ENCODE measurements around the gene BRMS1.
"Not testable (repeated sequence)": the region's sequence is repeated elsewhere in the genome, so short reads cannot be mapped to it uniquely, and the experiment has no call there.

The BRMS1 gene, protein sequence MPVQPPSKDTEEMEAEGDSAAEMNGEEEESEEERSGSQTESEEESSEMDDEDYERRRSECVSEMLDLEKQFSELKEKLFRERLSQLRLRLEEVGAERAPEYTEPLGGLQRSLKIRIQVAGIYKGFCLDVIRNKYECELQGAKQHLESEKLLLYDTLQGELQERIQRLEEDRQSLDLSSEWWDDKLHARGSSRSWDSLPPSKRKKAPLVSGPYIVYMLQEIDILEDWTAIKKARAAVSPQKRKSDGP

DNA sequence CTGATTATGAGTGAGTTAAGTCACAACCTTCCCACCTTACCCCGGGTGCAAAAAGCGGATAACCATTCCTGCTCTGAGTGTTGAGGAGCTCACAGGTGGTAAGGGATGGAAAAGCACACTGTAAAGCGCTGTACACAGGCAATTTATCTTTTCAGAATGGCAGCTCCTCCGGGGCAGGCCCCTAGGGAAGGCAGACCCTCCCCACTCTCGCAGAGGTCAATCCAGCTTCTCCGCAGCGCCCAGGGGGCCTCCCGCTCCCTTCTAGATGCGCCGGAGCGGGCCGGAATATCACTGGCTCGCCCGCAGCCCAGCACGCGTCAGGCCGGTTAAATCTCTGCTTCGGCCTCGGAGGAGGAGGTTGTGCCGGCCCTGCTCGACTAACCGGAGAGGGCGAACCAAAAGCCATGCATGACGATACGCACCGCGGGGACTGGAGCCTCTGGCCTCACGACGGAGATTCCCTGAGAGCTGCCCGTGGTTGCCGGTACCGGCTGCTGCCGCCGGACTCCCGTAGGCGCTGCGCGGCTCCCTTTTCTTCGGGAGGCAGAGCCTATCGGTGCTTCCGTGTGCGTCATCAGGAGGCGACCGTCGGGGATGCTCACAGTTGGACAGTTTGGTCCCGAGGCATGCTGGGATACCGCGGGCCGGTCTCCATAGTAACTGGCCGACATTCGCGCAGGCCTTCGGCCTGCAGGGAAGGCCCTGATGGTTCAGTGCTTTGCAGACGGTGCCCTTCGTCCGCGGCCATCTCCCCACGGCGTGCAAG, at the start of gene BRMS1:
Gene BRMS1, minus strand, starts transcription at position 555 of the 766 bp plus-strand sequence. CDS start 2,870 bp downstream, outside the sequence.
- DNase-seq = peak; percentile 98

DNA sequence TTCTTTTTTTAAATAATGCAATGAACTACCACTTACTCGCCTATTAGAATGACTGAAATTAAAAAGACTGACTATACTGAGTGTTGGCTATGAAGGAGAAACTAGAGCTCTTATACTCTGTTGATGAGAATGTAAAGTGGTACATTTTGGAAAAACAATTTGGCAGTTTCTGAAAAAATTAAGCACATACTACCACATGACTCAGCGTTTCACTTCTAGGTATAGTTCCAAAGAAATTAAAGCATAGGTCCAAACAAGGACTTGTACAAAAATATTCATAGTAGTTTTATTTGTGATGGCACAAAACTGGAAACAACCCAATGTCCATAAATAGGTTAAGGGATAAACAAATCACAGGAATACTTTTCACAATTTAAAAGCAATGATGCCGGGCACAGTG, 49.0 kb upstream of the BRMS1 start:
- DNase-seq = no peak

DNA sequence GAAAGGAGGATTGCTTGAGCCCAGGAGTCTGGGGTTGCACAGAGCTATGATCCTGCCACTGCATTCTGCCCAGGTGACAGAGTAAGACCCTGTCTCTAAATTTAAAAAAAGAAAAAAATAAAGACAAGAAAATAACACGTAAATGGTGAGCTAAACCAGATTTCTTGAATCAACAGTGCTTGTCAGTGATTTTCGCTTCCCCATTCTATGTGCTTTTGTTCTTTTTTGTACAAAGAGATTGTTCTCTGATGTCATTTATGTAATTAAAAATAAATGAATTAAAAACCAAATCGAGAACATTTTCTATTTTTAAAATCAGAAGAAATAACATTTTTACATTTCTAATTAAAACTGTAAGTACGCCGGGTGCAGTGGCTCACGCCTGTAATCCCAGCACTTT, 46.4 kb upstream of the BRMS1 start:
- DNase-seq = no peak

DNA sequence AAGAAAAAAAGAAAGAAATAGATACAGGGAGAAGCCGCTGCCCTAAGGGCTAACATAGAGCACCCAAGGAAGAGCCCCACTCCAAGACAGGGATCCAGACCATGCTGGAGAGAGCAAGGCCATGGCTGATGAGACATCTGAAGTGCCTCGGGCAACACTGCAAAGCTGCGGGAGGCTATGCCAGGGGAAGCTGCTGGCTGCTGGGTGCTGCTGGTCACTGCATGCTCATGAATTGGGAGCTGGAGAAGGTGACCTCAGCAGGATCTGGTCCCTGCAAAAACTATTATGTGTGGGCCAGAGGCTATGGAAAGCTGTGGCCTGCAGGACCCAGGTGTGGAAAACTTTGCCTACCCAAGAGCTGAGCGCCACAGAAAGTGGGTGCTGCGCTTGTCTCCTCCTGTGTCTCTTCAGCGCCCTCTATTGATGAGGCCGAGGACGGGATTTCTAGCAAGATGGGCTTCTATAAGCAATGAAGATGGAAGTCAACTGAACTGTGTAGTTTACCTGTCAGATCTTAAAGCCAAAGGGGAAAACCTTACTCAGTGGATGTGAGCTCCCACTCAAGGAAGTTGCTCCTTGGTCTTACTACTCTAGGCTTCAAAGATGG, 44.0 kb upstream of the BRMS1 start:
- peak; percentile 82 for DNase-seq

DNA sequence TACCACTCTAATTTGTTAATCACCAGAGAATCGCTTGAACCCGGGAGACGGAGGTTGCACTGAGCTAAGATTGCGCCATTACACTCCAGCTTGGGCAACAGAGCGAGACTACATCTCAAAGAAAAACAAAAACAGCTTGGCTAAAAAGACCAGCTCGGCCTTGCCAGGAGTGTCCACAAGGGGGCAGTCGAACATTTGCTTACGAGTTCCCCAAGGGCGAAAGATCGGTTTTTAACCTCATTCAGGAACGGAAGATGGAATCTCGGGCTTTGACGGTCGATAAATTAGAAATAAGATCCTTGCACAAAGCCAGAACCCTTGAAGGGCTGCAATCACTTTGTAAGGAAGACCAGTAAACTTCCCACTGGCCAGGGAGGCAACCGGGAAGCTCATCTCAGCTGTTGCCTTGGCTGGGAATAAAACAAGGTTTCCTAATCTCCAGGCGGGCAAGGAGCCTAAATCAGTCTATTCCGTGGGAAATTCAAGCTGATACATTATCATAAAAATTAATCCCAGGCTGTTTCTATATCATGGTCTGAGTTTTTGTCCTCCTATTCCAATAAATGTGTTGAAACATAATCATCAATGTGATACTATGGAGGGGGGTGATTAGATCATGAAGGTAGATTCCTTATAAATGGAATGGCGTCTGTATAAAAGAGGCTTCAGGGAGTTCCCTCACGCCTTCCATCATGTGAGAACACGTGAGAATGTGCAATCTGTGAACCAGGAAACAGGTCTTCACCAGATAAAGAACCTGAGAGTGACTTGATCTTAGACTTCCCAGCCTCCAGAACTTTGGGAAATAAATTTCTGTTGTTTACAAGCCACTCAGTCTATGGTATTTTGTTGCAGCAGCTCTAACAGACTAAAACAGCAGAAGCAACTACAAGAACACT, 41.5 kb upstream of the BRMS1 start:
- DNase-seq = peak; percentile 91

DNA sequence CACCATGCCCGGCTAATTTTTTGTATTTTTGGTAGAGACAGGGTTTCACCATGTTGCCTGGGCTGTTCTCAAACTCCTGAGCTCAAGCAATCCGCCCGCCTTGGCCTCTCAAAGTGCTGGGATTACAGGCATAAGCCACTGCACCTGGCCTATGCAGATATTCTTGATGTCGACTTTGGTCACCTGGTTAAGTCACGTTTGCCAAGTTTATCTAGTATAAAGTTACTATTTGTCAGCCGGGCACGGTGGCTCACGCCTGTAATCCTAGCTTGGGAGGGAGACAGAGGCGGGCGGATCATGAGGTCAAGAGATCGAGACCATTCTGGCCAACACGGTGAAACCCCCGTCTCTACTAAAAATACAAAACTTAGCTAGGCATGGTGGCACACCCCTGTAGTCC, 39.4 kb upstream of the BRMS1 start:
- DNase-seq = not testable (repeated sequence)

DNA sequence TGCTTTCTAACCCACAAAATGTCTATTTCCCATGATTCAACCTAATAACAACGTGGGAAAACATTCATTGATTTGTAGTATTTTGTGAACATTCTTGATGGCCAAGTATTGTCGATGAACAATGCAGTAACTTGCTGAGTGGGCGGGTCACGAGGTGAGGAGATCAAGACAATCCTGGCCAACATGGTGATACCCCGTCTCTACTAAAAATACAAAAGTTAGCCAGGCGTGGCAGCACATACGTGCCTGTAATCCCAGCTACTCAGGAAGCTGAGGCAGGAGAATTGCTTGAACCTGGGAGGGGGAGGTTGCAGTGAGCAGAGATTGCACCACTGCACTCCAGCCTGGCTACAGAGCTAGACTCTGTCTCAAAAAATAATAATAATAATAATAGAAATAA, 35.4 kb upstream of the BRMS1 start:
- DNase-seq = peak; percentile 18

DNA sequence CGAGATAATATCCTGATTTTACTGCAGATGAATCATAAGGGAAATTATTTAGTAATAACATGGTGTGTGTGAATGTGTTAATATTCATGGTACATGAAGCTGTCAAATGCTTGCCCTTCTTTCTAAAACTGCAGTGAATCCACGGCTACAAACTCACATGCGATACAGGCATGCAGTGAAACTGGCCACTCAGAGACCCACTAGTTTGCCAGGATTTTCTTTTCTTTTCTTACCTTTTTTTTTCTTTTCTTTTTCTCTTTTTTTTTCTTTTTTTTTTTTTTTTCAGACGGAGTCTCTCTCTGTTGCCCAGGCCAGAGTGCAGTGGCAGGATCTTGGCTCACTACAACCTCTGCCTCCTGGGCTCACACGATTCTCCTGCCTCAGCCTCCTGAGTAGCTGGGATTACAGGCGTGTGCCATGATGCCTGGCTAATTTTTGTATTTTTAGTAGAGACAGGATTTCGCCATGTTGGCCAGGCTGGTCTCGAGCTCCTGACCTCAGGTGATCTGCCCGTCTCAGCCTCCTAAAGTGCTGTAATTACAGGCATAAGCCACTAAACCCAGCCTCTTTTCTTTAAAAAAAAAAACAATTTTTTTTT, 28.9 kb upstream of the BRMS1 start:
- DNase-seq = not testable (repeated sequence)

DNA sequence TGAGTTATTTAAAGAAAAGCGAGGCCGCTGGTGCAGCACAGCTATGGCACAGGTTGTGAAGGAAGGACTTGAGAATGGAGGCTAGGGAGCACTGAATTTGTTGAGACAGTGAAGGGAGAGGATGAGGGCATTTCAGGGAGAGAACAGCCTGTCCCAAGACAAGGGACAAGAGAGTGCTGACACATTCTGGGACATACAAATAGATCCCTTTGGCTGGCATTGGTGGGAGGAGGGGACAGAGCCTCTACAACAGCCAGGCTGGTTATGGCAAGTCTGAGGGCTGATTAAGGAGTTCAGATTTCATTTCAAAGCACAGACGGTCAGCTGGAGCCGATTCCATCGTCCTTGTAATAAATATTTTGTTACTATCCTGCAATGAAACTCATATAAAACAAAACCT, 28.4 kb upstream of the BRMS1 start:
- no peak for DNase-seq

DNA sequence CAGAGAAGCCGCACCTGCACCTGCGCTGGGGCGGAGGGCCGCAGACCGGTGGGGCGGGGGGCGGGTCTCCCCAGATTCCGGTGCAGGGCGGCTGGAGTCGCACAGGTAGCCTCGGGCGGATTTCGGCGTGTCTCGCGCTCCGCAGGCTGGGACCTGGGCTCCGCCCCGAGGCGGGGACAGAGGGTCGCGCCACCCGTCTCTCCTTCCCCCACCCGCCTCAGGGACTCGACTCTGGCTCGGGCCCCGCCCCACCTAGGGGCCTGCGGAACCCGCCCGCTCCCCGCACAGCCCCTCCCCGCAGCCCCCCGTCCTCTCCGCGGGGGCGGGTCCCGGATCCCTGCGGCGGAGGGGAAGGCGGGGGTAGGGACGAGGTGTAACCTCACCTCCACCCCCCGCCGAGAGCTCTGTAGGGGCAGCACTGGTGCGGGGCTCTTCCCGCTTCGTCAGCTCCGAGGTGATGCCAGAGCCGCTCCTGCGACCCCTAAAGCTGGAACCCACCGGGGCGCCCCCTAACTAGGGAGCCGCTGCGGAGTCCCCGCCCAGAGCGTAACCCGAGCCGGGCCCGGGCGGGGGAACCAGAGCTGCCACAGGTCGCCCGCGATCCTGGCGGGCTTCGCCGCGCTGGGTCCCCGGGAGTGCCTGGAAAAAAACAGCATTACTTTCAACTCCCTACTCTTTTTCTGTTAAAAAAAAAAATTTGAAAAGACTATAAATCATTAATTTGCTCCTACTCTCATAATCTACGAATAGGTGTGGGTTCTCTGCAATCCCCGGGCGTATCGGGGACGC, 26.9 kb upstream of the BRMS1 start, which contains the start of gene SLC29A2:
Gene SLC29A2, minus strand, starts transcription at position 134 of the 789 bp plus-strand sequence. CDS start 169 bp downstream, outside the sequence.
- DNase-seq = peak; percentile 87

DNA sequence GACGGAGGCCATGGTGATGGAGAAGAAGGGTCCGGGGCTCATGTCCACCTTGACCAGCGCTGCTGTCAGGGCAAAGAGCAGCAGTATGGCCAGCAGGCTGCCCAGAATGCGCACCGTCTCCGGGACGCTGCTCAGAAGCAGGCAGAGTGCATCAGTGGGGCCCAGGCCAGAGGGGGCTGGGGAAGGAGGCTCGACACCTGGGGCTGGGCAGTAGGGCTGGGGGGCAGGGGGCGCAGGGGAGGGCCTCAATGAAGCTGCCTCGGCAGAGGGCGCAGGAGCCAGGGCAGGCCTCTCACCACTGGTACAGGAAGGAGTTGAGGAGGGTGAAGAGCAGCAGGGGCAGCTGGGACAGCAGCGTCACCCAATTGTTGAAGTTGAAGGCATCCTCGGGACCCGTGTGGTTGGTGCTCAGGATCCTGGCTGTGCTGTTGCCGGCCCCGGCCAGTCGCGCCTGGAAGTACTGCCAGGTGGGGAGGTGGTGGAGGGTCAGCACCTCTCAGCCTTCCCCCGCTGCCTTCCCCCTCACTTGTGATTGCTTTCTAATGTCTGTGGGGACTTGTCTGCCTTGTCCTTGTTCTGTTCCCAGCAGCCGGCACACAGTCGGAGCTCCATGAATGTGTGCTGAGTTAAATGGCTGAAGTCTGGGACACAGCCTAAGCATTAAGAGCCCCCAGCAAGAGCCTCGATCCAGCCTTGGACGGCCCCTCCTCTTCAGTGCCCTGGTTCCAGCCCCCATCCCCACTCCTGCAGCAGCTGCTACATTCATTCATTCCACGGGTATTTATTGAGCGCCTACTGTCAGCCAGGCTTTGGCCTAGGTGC, 24.4 kb upstream of the BRMS1 start:
- DNase-seq = no peak

DNA sequence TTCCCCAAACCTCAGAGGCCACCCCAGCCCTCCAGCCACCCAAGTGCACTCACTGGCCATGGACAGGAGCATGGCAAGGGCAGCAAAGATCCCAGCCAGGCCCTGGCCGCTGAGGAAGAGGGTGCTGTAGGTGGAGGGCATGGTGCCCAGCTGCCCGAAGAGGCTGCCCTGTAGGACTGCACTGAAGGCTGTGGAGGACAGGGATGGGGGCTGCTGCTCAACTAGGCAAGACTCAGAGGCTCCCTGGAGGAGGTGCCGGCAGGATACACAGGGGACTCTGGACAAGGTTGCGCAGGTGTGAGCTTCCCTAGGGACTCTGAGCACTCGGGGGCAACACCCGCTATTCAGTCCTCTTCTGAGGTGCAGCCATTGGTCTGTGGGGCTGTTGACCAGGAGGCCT, 23.6 kb upstream of the BRMS1 start:
- no peak for DNase-seq

DNA sequence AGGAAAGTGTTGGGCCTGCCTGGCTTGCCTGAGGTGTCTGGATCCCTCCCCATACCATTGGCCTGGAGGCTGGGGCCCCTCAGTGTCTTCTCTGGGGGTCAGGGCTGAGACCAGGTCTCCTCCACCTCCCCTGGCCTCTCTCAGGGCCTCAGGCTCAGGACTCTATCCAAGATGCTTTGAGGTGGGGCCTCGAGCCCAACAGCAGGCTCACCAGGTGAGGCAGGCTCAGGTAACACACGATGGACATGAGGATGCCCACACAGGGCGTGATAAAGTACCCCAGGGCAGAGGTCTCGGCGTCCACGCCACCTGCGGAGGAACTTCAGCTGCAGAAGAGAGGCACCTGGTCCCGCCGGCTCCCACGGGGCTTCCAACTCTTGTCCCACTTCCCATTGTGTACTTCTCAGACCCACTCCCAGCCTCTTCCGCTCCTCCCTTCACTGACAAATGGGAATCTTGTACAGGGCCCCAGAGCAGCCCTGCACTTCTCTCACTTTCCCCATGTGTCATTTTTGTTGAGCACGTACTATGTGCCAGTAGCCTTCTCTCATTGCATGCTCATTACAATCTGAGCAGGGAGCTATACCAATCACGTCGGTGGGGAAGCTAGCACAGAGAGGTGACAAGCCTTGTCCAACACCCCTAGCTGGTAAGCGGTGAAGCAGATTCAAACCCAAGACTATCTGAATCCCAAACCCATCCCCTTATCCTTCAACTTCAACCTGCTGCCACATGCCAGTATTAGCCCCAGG, 22.8 kb upstream of the BRMS1 start:
- DNase-seq = no peak

DNA sequence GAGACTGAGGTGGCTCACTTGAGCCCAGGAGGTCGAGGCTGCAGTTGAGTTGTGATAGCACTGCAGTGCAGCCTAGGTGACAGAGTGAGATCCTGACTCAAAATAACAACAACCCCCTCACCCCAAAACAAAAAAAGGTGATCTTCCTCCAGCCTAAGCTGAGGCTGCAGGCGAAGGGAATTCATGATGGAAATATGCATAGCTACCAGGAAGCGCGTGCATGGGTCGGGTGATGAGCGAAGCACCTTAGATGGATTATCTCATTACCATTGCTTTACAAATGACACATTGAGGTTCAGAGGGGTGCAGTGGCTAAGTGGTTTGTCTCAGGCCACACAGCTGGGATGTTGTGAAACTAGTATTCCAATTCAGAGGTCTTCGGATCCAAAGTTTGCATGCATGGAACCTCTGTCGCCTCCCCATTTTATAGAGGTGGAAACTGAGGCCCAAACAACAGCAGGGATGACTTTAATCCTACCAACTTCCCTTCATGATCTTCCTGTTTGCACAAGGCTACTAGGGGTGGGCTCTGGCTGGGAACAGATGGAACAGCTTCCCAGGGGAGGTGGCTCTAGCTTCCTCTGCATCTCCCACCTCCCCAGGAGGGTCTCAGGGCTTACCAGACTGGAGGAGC, 22.1 kb upstream of the BRMS1 start:
- no peak for DNase-seq

DNA sequence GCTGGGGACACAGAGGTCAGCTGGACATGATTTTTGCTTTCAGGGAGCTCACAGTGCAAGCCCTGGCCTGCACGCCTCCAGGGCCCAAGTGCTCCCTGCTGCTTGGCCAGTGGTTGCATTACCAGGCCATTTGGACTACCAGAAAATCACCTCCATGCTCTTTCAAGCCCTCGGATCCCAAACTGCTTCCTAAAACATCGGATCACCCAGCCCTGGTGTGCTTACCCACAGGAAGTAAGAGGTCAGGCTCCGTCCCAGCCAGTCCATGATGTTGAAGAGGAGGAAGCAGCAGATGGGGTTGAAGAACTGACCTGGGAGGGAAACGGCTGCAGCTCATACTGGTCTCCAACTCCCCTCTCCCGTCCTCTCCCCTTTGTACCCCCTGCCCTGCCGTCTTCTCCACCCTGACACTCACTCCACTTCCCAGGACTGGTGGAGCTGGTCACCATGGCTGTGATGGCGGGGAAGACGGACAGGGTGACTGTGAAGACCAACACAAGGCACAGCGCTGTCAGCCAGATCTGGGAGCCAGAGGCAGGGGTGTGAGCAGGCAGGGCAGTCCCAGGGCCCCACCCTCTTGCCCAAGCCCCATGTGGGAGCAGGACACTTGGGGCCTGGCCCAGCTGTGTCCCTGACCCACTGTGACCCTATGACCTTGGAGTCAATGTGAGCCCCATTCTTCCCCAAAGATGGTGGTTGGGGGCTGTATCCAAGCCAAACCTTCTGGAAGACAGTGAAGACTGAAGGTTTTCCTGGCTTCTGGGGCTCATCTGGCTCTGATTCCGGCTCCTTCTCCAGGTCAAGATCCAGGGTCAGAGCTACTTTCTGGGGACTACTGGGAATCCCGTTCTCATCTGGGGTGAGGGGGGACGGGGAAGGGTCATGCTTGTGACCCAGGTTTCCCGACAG, 21.1 kb upstream of the BRMS1 start:
- no peak for DNase-seq

DNA sequence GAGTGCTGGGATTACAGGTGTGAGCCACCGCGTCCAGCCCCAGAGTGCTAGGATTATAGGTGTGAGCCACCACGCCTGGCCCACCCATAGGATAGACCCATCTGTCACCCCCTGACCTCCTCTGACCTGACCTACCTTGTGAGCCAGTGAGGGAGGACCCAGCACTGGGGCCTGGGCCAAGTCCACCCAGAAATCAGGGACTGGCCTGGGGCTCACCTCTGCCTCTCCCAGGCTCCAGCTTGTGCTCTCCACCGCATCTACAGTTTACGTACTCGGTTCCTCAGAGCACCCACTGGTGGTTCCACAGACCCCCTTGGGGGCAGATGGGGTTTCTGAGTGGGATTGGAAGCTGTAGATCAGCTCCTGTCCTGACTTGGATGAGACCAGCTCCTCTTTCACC, 20.3 kb upstream of the BRMS1 start:
- DNase-seq = no peak

DNA sequence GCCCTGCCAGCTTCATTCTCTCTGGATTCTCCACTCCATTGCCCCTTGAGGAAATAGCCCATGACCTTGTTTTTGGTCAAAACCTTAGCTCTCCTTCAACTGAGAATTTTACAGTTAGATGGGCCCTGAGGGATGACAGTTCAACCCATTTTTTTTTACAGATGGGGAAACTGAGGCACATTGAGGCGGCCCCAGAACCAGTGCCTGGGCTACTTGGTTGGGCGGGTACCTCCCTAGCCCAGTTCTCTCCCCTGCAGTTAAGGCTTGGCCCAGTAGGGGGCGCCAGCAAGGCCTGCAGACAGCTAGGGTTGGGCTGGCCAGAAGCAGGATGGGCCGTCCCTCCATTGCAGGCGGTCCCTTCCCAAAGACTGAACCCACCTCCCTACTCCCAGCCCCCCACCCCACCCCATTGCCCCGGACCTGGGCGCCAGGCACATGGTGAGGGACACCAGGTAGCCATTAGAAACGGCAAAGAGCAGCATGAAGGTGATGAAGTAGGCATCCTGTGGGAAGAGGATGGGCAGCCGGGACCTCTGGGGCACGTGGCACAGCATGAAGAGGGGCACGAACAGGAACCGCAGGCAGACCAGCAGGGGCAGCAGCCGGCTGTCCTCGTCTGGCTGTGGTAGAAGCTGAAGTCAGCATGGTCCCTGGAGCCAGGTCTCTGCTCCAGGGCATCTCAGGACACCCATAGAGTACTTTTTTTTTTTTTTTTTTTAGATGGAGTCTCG, 19.1 kb upstream of the BRMS1 start:
- DNase-seq = peak; percentile 91

DNA sequence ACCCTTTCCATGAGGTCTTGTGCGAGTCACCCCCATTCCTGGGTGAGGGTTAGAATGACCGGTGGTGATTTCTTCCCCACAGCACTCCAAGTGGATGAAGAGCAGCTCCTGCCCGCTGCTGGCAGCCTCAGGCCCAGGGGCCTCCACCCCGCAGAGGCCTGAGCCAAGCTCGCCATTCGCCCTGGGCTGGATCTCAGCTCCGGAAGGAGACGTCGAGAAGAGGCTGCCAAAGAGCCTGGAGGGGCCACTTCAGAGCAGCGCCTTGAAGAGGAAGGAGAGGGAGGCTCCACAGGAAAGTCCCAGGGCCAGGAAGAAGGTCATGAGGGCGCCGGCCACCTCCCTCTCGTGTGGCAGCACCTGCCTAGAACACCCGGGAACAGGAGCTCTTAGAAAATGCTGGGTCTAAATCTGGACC, 18.3 kb upstream of the BRMS1 start:
- no peak for DNase-seq

Data from activated CD4-positive, alpha-beta T cell treated with anti-CD3 and anti-CD28 coated beads for 48 hours (primary cell).